Calu3 (cell line): Measurements from ENCODE around the gene WSCD2. TPM values are rescaled to one million over a fixed set of nuclear protein-coding genes. Genes with fewer than 3 reads are reported as not detected.

Experiments used
- BruUV-seq: library from RNA; stranded (reverse); fragments of 400-500 nt; replicated peaks from 2 replicates; lab custom pipeline; 2021; lab: Mats Ljungman, UMichigan
- CTCF ChIA-PET: fragments of 300-600 bp; sonication (Branson Sonifier 250); formaldehyde crosslinking; loops from one replicate; lab custom pipeline; 2022; ENCODE audit warnings: antibody characterized with exemption; lab: Charles Lee
- DNase-seq: peaks from one replicate; pipeline ENCODE4 v3.0.0; 2022
- H3K27ac Mint-ChIP-seq: one replicate; pipeline ENCODE4 v1.8.0; 2022; ENCODE audit warnings: mixed read lengths; ENCODE audit not compliant: unreplicated experiment
- H3K27me3 Mint-ChIP-seq: one replicate; pipeline ENCODE4 v1.8.0; 2022; ENCODE audit warnings: mixed read lengths; ENCODE audit not compliant: unreplicated experiment
- H3K36me3 Mint-ChIP-seq: one replicate; pipeline ENCODE4 v1.8.0; 2022; ENCODE audit warnings: mild to moderate bottlenecking, moderate library complexity, mixed read lengths; ENCODE audit not compliant: insufficient read depth, unreplicated experiment
- H3K4me1 Mint-ChIP-seq: one replicate; pipeline ENCODE4 v1.8.0; 2022; ENCODE audit warnings: mild to moderate bottlenecking, low read depth, mixed read lengths; ENCODE audit not compliant: unreplicated experiment
- H3K4me3 Mint-ChIP-seq: one replicate; pipeline ENCODE4 v1.8.0; 2022; ENCODE audit warnings: mild to moderate bottlenecking, low read depth, moderate library complexity, mixed read lengths; ENCODE audit not compliant: unreplicated experiment
- H3K9me3 Mint-ChIP-seq: one replicate; pipeline ENCODE4 v1.8.0; 2022; ENCODE audit warnings: low read depth, mixed read lengths; ENCODE audit not compliant: unreplicated experiment
- CTCF ChIP-seq: fragments of 200-600 bp; IDR thresholded peaks from one replicate; pipeline ENCODE4 v1.8.0; 2022; ENCODE audit warnings: antibody characterized with exemption; ENCODE audit not compliant: unreplicated experiment
- intact Hi-C: fragments of 100-400 bp; cut with micrococcal nuclease; formaldehyde crosslinking; loops from one replicate; pipeline ENCODE4 v1.10.0; 2022; ENCODE audit not compliant: unreplicated experiment
- total RNA-seq: library from RNA; stranded (reverse); gene quantifications from 2 replicates; pipeline ENCODE4 v1.2.3, GENCODE V29; 2022

Gene WSCD2
- total RNA-seq, 1 experiment from 2014 or later: not detected

DNA sequence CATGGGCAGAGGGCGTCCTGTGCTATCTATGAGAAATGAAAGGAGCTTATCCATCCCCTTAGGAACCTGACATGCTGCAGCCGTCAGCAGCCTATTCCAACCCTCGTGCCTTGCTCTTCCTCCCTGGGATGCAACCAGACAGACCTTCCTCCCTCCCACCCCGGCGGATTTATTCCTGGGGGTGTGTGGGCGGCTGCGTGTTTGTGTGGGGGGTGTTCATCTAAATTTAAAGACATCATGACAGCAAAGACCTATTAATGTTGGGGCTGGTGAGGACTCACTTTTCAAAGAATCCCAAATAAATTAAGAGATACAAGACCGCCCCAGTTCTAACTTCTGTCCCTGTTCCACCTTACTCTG is 52.0 kb downstream of the WSCD2 start:
- Mint-ChIP-seq H3K9me3 (no peaks in the 10 kb centered on the region), H3K27me3 (peaks cover 55% of the 10 kb centered on the region), H3K4me3 (no peak overlapping the region), H3K27ac (no peak overlapping the region), H3K4me1 (no peaks in the 10 kb centered on the region), H3K36me3 (no peaks in the 10 kb centered on the region)
- TF ChIP-seq CTCF: no peak
- intact Hi-C loops: no loop called here
- no peak for DNase-seq
- CTCF ChIA-PET: interaction anchor here (0.6 kb wide), 1 partner anchor 116 kb away, joined by 4 read pairs; no protein-coding TSS in a partner anchor
- no TSS peak for BruUV-seq

DNA sequence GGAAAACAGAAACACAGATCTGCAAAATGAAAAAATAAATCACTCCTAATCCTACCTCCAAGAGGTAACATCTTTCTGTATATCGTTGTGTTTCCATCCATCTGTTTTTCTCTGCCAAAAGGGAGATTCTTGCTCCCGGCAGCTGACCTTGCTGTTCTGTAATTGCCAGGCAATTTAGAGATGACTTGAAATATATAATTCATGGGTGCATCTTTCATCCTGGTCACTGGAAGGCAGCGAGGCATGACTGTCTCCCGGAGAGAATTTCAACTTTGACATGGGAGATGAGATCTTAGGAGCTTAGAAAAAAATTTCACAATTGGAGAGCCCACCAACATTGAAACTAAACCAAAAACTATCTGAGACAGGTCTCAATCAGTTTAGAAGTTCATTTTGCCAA is 53.0 kb downstream of the WSCD2 start:
- BruUV-seq: no TSS peak
- Mint-ChIP-seq H3K27ac (no peak overlapping the region), H3K9me3 (no peaks in the 10 kb centered on the region), H3K36me3 (no peaks in the 10 kb centered on the region), H3K4me3 (no peak overlapping the region), H3K27me3 (peaks cover 65% of the 10 kb centered on the region), H3K4me1 (no peaks in the 10 kb centered on the region)
- CTCF ChIA-PET: no interaction called here
- TF ChIP-seq CTCF: no peak
- intact Hi-C loops: no loop called here
- no peak for DNase-seq

- no peak for TF ChIP-seq CTCF
- DNase-seq: no peak
- H3K9me3 Mint-ChIP-seq: no peaks in the 10 kb centered on the region
- intact Hi-C loops: no loop called here
- H3K36me3 Mint-ChIP-seq: no peaks in the 10 kb centered on the region
- no TSS peak for BruUV-seq
- CTCF ChIA-PET: no interaction called here
- no peak overlapping the region for H3K27ac Mint-ChIP-seq
- H3K4me1 Mint-ChIP-seq: no peaks in the 10 kb centered on the region
- no peak overlapping the region for H3K4me3 Mint-ChIP-seq
- peaks cover 84% of the 10 kb centered on the region for H3K27me3 Mint-ChIP-seq
Measured at GRCh38 chr12:108185002-108185401, 55.9 kb downstream of the WSCD2 start.

DNA sequence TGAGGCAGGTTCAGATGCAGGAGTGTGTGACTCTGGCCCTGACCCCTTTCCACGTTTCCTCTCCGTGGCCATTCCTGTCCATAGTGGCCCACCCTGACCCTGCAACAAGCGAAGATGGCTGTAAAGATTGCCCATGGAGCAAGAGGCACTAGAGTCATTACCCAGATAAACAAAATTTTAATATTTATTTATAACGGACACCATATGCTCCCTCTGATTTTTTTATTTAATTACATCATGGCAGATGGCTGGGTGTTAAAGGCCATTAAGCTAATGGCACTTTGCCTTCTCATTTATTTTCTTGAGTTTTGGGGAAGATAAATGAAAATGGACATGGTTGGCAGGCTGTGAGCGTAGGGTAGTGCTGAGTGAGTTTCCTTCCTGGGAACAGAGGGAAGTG is 58.7 kb downstream of the WSCD2 start:
- no peaks in the 10 kb centered on the region for H3K4me1 Mint-ChIP-seq
- intact Hi-C loops: no loop called here
- no peak overlapping the region for H3K4me3 Mint-ChIP-seq
- TF ChIP-seq CTCF: no peak
- H3K27me3 Mint-ChIP-seq: peaks cover 75% of the 10 kb centered on the region
- H3K27ac Mint-ChIP-seq: no peak overlapping the region
- H3K36me3 Mint-ChIP-seq: no peaks in the 10 kb centered on the region
- no peak for DNase-seq
- CTCF ChIA-PET: no interaction called here
- no peaks in the 10 kb centered on the region for H3K9me3 Mint-ChIP-seq
- BruUV-seq: no TSS peak

GRCh38 chr12:108190529-108190928 is 61.4 kb downstream of the WSCD2 start:
- no peaks in the 10 kb centered on the region for H3K9me3 Mint-ChIP-seq
- intact Hi-C loops: loop anchor here (5.0 kb wide), 2 partner anchors 273 to 322 kb away; no protein-coding TSS in a partner anchor
- no peak overlapping the region for H3K4me3 Mint-ChIP-seq
- CTCF ChIA-PET: no interaction called here
- H3K27me3 Mint-ChIP-seq: peaks cover 57% of the 10 kb centered on the region
- H3K27ac Mint-ChIP-seq: no peak overlapping the region
- DNase-seq: no peak
- no peak for TF ChIP-seq CTCF
- H3K4me1 Mint-ChIP-seq: peaks cover 5% of the 10 kb centered on the region
- no peaks in the 10 kb centered on the region for H3K36me3 Mint-ChIP-seq
- BruUV-seq: no TSS peak
